Heart left ventricle (tissue), 16 donors: ENCODE measurements around the gene BRD1. TPM values are rescaled to one million over a fixed set of nuclear protein-coding genes. Genes with fewer than 3 reads are reported as not detected.

Experiments used
- ATAC-seq, 4 donors: fragments of 200-7000 bp; cut with Tn5 transposase; one replicate each; pipeline ENCODE4 v1.9.1; 2020 to 2022; ENCODE audit warnings: moderate library complexity in 4 of 4, mild to moderate bottlenecking in 3 of 4, moderate number of reproducible peaks in 1 of 4
- DNase-seq, 5 donors: peaks; one replicate each; pipeline ENCODE4 v3.0.0-alpha.2; 2020
- H3K27ac ChIP-seq, 12 donors: fragments of 200-600 bp; sonication (generic) in 4 of 12; one replicate each; pipeline versions ENCODE4 v1.5.0 to v1.8.0; 2016 to 2022; ENCODE audit warnings: mild to moderate bottlenecking in 2 of 12
- H3K27me3 ChIP-seq, 9 donors: fragments of 200-600 bp; sonication (generic) in 2 of 9; one replicate each; pipeline versions ENCODE4 v1.5.1 to v1.8.0; 2016 to 2022; ENCODE audit warnings: mild to moderate bottlenecking in 3 of 9
- H3K36me3 ChIP-seq, 9 donors: fragments of 200-600 bp; sonication (generic) in 2 of 9; one replicate each; pipeline versions ENCODE4 v1.5.0 to v1.8.0; 2018 to 2022; ENCODE audit warnings: mild to moderate bottlenecking in 2 of 9
- H3K4me1 ChIP-seq, 12 donors: fragments of 200-600 bp; sonication (generic) in 4 of 12; one replicate each; pipeline versions ENCODE4 v1.5.0 to v1.8.0; 2016 to 2022; ENCODE audit warnings: mild to moderate bottlenecking in 3 of 12
- H3K4me3 ChIP-seq, 12 donors: fragments of 200-600 bp; sonication (generic) in 4 of 12; one replicate each; pipeline versions ENCODE4 v1.5.0 to v1.8.0; 2017 to 2022; ENCODE audit warnings: mild to moderate bottlenecking in 9 of 12, moderate library complexity in 4 of 12
- H3K9me3 ChIP-seq, 12 donors: fragments of 200-600 bp; sonication (generic) in 4 of 12; one replicate each; pipeline versions ENCODE4 v1.5.0 to v1.8.0; 2016 to 2022; ENCODE audit warnings: mild to moderate bottlenecking in 1 of 12
- CTCF ChIP-seq, 12 donors: fragments of 200-600 bp; sonication (generic) in 4 of 12; IDR thresholded peaks; one replicate each; pipeline versions ENCODE4 v1.5.0 to v1.8.0; 2018 to 2022; ENCODE audit warnings: antibody characterized with exemption in 12 of 12, mild to moderate bottlenecking in 5 of 12
- POLR2A ChIP-seq, 2 donors: fragments of 450-650 bp; IDR thresholded peaks; one replicate each; pipeline ENCODE4 v1.6.1; 2017; ENCODE audit warnings: antibody characterized with exemption in 2 of 2, mild to moderate bottlenecking in 2 of 2, moderate library complexity in 2 of 2
- WGBS, 4 donors: extraction: QIAGEN DNeasy Blood & Tissue Kit in 2 of 4; methylation state at CpG; one replicate each; pipeline versions ENCODE4 v1.1.5 to v1.1.7; 2013 to 2018; 5-methylcytosine and 5-hydroxymethylcytosine counted together
- intact Hi-C, 10 donors: fragments of 100-400 bp; cut with DNase I; formaldehyde crosslinking; loops; one replicate each; pipeline versions ENCODE4 v1.11.1 to v1.14.2; 2022
- polyA plus RNA-seq, 2 donors: library from polyadenylated mRNA; stranded (reverse); fragments of 200-250 nt; gene quantifications; one replicate each; pipeline ENCODE4 v1.2.3, GENCODE V29; 2013
- total RNA-seq, 9 donors: library from RNA; depleted of rRNA in 2 of 9; stranded (reverse); fragments of >200 nt in 2 of 9; fragmentation: NEBNext Ultra II Directional in 3 of 9; extraction: Animal tissue kit (Norgen Biotek cat#: 25700) in 3 of 9; gene quantifications; one replicate each; pipeline versions ENCODE4 v1.1.0 to v1.2.4, GENCODE V29; 2016 to 2023
- donor health status: ischemic (EF 13 %, LVEDD 7.1; RV severe dilation, severe dysfunction).
- donor health status: healthy with polysubstance abuse.
- donor health status: DM: no; HTN: yes; CAD: no.
- donor health status: DM: no; HTN: no; CAD: no.
- donor health status: ischemic (EF 25% LVEDD 6.9; RV normal size, moderate dysfunction).
- donor health status: ischemic (EF 25% LVEDD 5.7; RV mildly dilated, moderate dysfunction).
- donor health status: healthy.
- donor health status: DM: yes; HTN: yes; CAD: no.
- donor health status: ischemic (EF 35%, LVEDD 5.7; RV mildly dilated, moderate dysfunction).
- donor health status: nonischemic (EF 11% LVEDD 7.7; RV severe dilation, severe dysfunction).
- donor health status: DM: yes; HTN: yes; CAD: no.
- donor health status: PGD.
- donor health status: ischemic (EF 29% LVEDD 5.4; RV normal size, mild dysfunction).
- donor health status: nonischemic (EF 23%, LVEDD 6.1; RV moderate dilation, normal function).

The BRD1 gene
- total and polyA plus RNA-seq, 11 donors: 12.0 to 27.0 (median 17.2) TPM

DNA sequence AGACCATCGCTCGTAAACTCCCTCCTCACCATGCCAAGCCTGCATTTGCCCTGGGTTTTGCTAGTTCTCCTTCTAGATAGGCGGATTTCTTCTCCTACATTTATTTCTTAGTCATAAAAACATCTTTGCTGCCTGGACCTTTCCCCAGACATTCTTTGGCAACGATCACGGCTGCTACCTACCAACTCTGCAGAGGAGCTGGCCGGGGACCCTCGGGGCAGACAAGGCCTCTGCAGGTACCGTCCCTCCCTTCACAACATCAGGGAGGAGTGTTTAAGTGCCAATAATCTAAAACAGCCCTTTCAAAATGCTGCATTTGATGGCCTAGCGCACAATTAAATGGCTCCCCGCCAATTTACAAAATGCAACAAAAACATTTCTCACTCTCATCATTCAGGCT lies 34.4 kb downstream of the BRD1 start:
- TF ChIP-seq POLR2A (IDR thresholded peaks at IDR 0.05): no peak
- no peak for TF ChIP-seq CTCF (IDR thresholded peaks at IDR 0.05)
- Histone ChIP-seq H3K4me3 (no peak overlapping the region), H3K9me3 (no peaks in the 10 kb centered on the region), H3K27me3 (no peaks in the 10 kb centered on the region), H3K27ac (peak overlapping the region in 3 of 12 donors; percentile 39 to 70 (median 68)), H3K36me3 (peaks cover 0 to 79% (median 72%) of the 10 kb centered on the region in 9 donors), H3K4me1 (peaks cover 12 to 53% (median 50%) of the 10 kb centered on the region in 12 donors)
- 77 to 83% (median 81%) methylated on average over 10 of the region's 10 CpGs for WGBS, 4 donors
- ATAC-seq (no peak), DNase-seq (peak in 1 of 5 donors; percentile 25)
- intact Hi-C loops: loop anchor here in 2 of 10 donors (10.0 kb wide), 2 partner anchors 62 to 122 kb away; partner anchors contain the start of genes ZBED4 (in 2 of the 2), ALG12 (in 1 of the 2) and CRELD2 (in 1 of the 2)

- 73 to 81% (median 76%) methylated on average over 10 of the region's 10 CpGs for WGBS, 4 donors
- intact Hi-C loops: loop anchor here in 2 of 10 donors (10.0 kb wide), 2 partner anchors 63 to 123 kb away; partner anchors contain the start of genes ZBED4 (in 2 of the 2), ALG12 (in 1 of the 2) and CRELD2 (in 1 of the 2)
- no peaks in the 10 kb centered on the region for H3K27me3 ChIP-seq
- DNase-seq (peak in 2 of 5 donors; percentile 52 to 57), ATAC-seq (peak; percentile 56 to 73 (median 70))
- H3K27ac ChIP-seq: peak overlapping the region in 6 of 12 donors; percentile 30 to 70 (median 39)
- no peak for TF ChIP-seq POLR2A (IDR thresholded peaks at IDR 0.05)
- no peak for TF ChIP-seq CTCF (IDR thresholded peaks at IDR 0.05)
- no peak overlapping the region for H3K4me3 ChIP-seq
- H3K4me1 ChIP-seq: peaks cover 12 to 58% (median 53%) of the 10 kb centered on the region in 12 donors
- H3K36me3 ChIP-seq: peaks cover 0 to 76% (median 69%) of the 10 kb centered on the region in 9 donors
- no peaks in the 10 kb centered on the region for H3K9me3 ChIP-seq
Observed at GRCh38 chr22:49792107-49792506, 35.6 kb downstream of the BRD1 start.

DNA sequence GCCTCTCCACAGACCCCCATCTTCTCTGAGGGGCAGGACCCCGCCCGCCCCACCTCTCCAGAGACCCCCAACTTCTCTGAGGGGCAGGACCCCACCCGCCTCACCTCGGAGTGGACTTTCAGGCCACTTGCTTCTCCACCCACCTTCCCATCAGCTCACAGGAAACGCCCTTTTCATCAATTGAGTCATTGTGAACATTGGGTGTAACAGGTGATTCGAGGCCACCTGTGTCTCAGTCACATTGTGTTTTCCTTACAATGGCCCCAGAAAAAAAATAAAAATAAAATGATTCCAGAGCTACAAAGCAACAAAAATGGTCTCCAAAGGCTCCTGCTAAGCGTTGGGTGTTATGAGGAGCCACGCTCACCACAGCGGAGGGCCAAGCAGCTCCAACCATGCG lies 36.0 kb downstream of the BRD1 start:
- peak in 2 of 4 donors; percentile 4 to 9 for ATAC-seq
- intact Hi-C loops: loop anchor here in 2 of 10 donors (10.0 kb wide), 2 partner anchors 63 to 123 kb away; partner anchors contain the start of genes ZBED4 (in 2 of the 2), ALG12 (in 1 of the 2) and CRELD2 (in 1 of the 2)
- Histone ChIP-seq H3K9me3 (no peaks in the 10 kb centered on the region), H3K36me3 (peaks cover 0 to 75% (median 69%) of the 10 kb centered on the region in 9 donors), H3K27ac (peak overlapping the region in 7 of 12 donors; percentile 24 to 70 (median 38)), H3K4me3 (no peak overlapping the region), H3K4me1 (peaks cover 12 to 61% (median 54%) of the 10 kb centered on the region in 12 donors), H3K27me3 (no peaks in the 10 kb centered on the region)
- 81 to 92% (median 90%) methylated on average over 10 of the region's 10 CpGs for WGBS, 4 donors
- TF ChIP-seq POLR2A (IDR thresholded peaks at IDR 0.05): no peak
- TF ChIP-seq CTCF (IDR thresholded peaks at IDR 0.05): no peak
- DNase-seq: no peak

- ATAC-seq (peak in 3 of 4 donors; percentile 7 to 13 (median 9)), DNase-seq (no peak)
Observed at GRCh38 chr22:49790912-49791311, 36.8 kb downstream of the BRD1 start.

More at GRCh38 chr22:49790912-49791311, 36.8 kb downstream of the BRD1 start:
- H3K27ac ChIP-seq: peak overlapping the region in 5 of 12 donors; percentile 30 to 86 (median 38)
- H3K36me3 ChIP-seq: peaks cover 0 to 75% (median 65%) of the 10 kb centered on the region in 9 donors
- TF ChIP-seq CTCF (IDR thresholded peaks at IDR 0.05): no peak
- TF ChIP-seq POLR2A (IDR thresholded peaks at IDR 0.05): no peak
- intact Hi-C loops: loop anchor here in 2 of 10 donors (10.0 kb wide), 2 partner anchors 64 to 124 kb away; partner anchors contain the start of genes ZBED4 (in 2 of the 2), ALG12 (in 1 of the 2) and CRELD2 (in 1 of the 2)
- 43 to 79% (median 71%) methylated on average over 10 to 16 of the region's 16 CpGs for WGBS, 4 donors
- H3K27me3 ChIP-seq: no peaks in the 10 kb centered on the region
- no peaks in the 10 kb centered on the region for H3K9me3 ChIP-seq
- peaks cover 12 to 69% (median 61%) of the 10 kb centered on the region in 12 donors for H3K4me1 ChIP-seq
- H3K4me3 ChIP-seq: no peak overlapping the region
